Activated CD4-positive, alpha-beta memory T cell treated with anti-CD3 and anti-CD28 coated beads for 36 hours (primary cell): ENCODE measurements around the gene LSAMP. TPM values are rescaled to one million over a fixed set of nuclear protein-coding genes. Genes with fewer than 3 reads are reported as not detected.
"Not testable (repeated sequence)": the region's sequence is repeated elsewhere in the genome, so short reads cannot be mapped to it uniquely, and the experiment has no call there.

Experiments used
- CTCF ChIA-PET: fragments of 350-600 bp; sonication (Branson Sonifier 250); formaldehyde crosslinking; loops from one replicate; lab custom pipeline; 2021; ENCODE audit warnings: antibody characterized with exemption, inconsistent platforms; lab: Charles Lee
- POLR2A ChIA-PET: fragments of 350-600 bp; sonication (Branson Sonifier 250); formaldehyde crosslinking; loops from one replicate; lab custom pipeline; 2021; ENCODE audit warnings: antibody characterized with exemption; lab: Charles Lee
- DNase-seq: peaks from one replicate; pipeline ENCODE4 v3.0.0-alpha.2; 2020
- H3K27ac Mint-ChIP-seq: one replicate; pipeline ENCODE4 v1.8.0; 2021; ENCODE audit warnings: mixed read lengths
- H3K27me3 Mint-ChIP-seq: one replicate; pipeline ENCODE4 v1.8.0; 2021; ENCODE audit warnings: mixed read lengths
- H3K36me3 Mint-ChIP-seq: one replicate; pipeline ENCODE4 v1.8.0; 2021; ENCODE audit warnings: mixed read lengths
- H3K4me1 Mint-ChIP-seq: one replicate; pipeline ENCODE4 v1.8.0; 2021; ENCODE audit warnings: low read depth, mixed read lengths
- H3K4me3 Mint-ChIP-seq: one replicate; pipeline ENCODE4 v1.8.0; 2021; ENCODE audit warnings: mild to moderate bottlenecking, mixed read lengths
- H3K9me3 Mint-ChIP-seq: one replicate; pipeline ENCODE4 v1.8.0; 2021; ENCODE audit warnings: mixed read lengths
- intact Hi-C: fragments of 100-400 bp; cut with micrococcal nuclease; formaldehyde crosslinking; loops from one replicate; pipeline ENCODE4 v1.15.1; 2023
- total RNA-seq, 2 experiments: library from RNA; stranded (reverse); gene quantifications; one replicate each; pipeline ENCODE4 v1.2.3, GENCODE V29; 2021

LSAMP gene
- total RNA-seq, 2 experiments from 2014 or later: not detected

GRCh38 chr3:115789481-115789880 is 655.8 kb downstream of the LSAMP start:
- Mint-ChIP-seq H3K4me1 (peaks cover 41% of the 10 kb centered on the region), H3K27ac (no peak overlapping the region), H3K36me3 (no peaks in the 10 kb centered on the region), H3K9me3 (no peaks in the 10 kb centered on the region), H3K27me3 (no peaks in the 10 kb centered on the region), H3K4me3 (no peak overlapping the region)
- CTCF ChIA-PET: interaction anchor here (0.7 to 3.0 kb wide), 5 partner anchors 24 to 572 kb away, joined by 3 to 12 read pairs (median 4); no protein-coding TSS in a partner anchor
- POLR2A ChIA-PET: no interaction called here
- no peak for DNase-seq
- intact Hi-C loops: loop anchor here (10.0 kb wide), 2 partner anchors 275 to 575 kb away; no protein-coding TSS in a partner anchor

- intact Hi-C loops: loop anchor here (10.0 kb wide), 2 partner anchors 274 to 574 kb away; no protein-coding TSS in a partner anchor
- H3K9me3 Mint-ChIP-seq: no peaks in the 10 kb centered on the region
- H3K27me3 Mint-ChIP-seq: no peaks in the 10 kb centered on the region
- H3K27ac Mint-ChIP-seq: no peak overlapping the region
- no peak overlapping the region for H3K4me3 Mint-ChIP-seq
- no peaks in the 10 kb centered on the region for H3K36me3 Mint-ChIP-seq
- peaks cover 42% of the 10 kb centered on the region for H3K4me1 Mint-ChIP-seq
- ChIA-PET POLR2A (no interaction called here), CTCF (interaction anchor here (0.7 to 3.0 kb wide), 6 partner anchors 24 to 697 kb away, joined by 3 to 12 read pairs (median 4); no protein-coding TSS in a partner anchor)
- DNase-seq: no peak
Measured at GRCh38 chr3:115788921-115789470, 656.3 kb downstream of the LSAMP start.

GRCh38 chr3:115787818-115788217 is 657.5 kb downstream of the LSAMP start:
- intact Hi-C loops: loop anchor here (10.0 kb wide), 2 partner anchors 273 to 573 kb away; no protein-coding TSS in a partner anchor
- Mint-ChIP-seq H3K4me1 (peaks cover 37% of the 10 kb centered on the region), H3K27ac (no peak overlapping the region)

GRCh38 chr3:115785782-115786181 is 659.5 kb downstream of the LSAMP start:
- intact Hi-C loops: loop anchor here (2.0 to 10.0 kb wide), 4 partner anchors 93 to 693 kb away; no protein-coding TSS in a partner anchor
- ChIA-PET POLR2A (no interaction called here), CTCF (interaction anchor here (0.6 to 2.9 kb wide), 6 partner anchors 18 to 694 kb away, joined by 3 to 21 read pairs (median 16); no protein-coding TSS in a partner anchor)
- no peaks in the 10 kb centered on the region for H3K27me3 Mint-ChIP-seq
- H3K9me3 Mint-ChIP-seq: no peaks in the 10 kb centered on the region
- H3K27ac Mint-ChIP-seq: no peak overlapping the region
- no peak for DNase-seq
- no peak overlapping the region for H3K4me3 Mint-ChIP-seq
- H3K4me1 Mint-ChIP-seq: peaks cover 25% of the 10 kb centered on the region
- H3K36me3 Mint-ChIP-seq: no peaks in the 10 kb centered on the region

More at GRCh38 chr3:115787818-115788217, 657.5 kb downstream of the LSAMP start:
- Mint-ChIP-seq H3K4me3 (no peak overlapping the region), H3K36me3 (no peaks in the 10 kb centered on the region), H3K27me3 (no peaks in the 10 kb centered on the region), H3K9me3 (no peaks in the 10 kb centered on the region)
- ChIA-PET POLR2A (no interaction called here), CTCF (interaction anchor here (3.0 kb wide), 1 partner anchor 28 kb away, joined by 12 read pairs; no protein-coding TSS in a partner anchor)
- DNase-seq: no peak

- intact Hi-C loops: loop anchor here (1.0 to 10.0 kb wide), 9 partner anchors 29 to 1572 kb away; partner anchors contain the start of gene ZBTB20
- peak overlapping the region; percentile 94 for H3K27ac Mint-ChIP-seq
Measured at GRCh38 chr3:115784739-115785536, 660.3 kb downstream of the LSAMP start.

GRCh38 chr3:115783938-115784738 is 661.1 kb downstream of the LSAMP start:
- CTCF ChIA-PET: interaction anchor here (0.5 to 2.9 kb wide), 35 partner anchors 8 to 1400 kb away, joined by 3 to 21 read pairs (median 4); no protein-coding TSS in a partner anchor
- POLR2A ChIA-PET: interaction anchor here (0.8 to 1.4 kb wide), 4 partner anchors 8 to 638 kb away, joined by 3 to 4 read pairs (median 4); no protein-coding TSS in a partner anchor
- peaks cover 19% of the 10 kb centered on the region for H3K4me1 Mint-ChIP-seq
- no peaks in the 10 kb centered on the region for H3K9me3 Mint-ChIP-seq
- H3K27me3 Mint-ChIP-seq: no peaks in the 10 kb centered on the region
- no peaks in the 10 kb centered on the region for H3K36me3 Mint-ChIP-seq
- H3K4me3 Mint-ChIP-seq: peak overlapping the region; percentile 88
- DNase-seq: peak; percentile 92
- intact Hi-C loops: loop anchor here (1.0 to 10.0 kb wide), 9 partner anchors 30 to 1571 kb away; partner anchors contain the start of gene ZBTB20
- peak overlapping the region; percentile 94 for H3K27ac Mint-ChIP-seq

More at GRCh38 chr3:115784739-115785536, 660.3 kb downstream of the LSAMP start:
- Mint-ChIP-seq H3K9me3 (no peaks in the 10 kb centered on the region), H3K36me3 (no peaks in the 10 kb centered on the region), H3K4me3 (peak overlapping the region; percentile 88), H3K27me3 (no peaks in the 10 kb centered on the region), H3K4me1 (peaks cover 21% of the 10 kb centered on the region)
- DNase-seq: no peak
- POLR2A ChIA-PET: interaction anchor here (1.4 kb wide), 2 partner anchors 126 to 639 kb away, joined by 3 to 4 read pairs; no protein-coding TSS in a partner anchor
- CTCF ChIA-PET: interaction anchor here (0.6 to 2.9 kb wide), 28 partner anchors 8 to 996 kb away, joined by 3 to 21 read pairs (median 4); no protein-coding TSS in a partner anchor

GRCh38 chr3:115783426-115783825 is 661.9 kb downstream of the LSAMP start:
- H3K27ac Mint-ChIP-seq: not testable (repeated sequence)

GRCh38 chr3:115779011-115779410 is 666.3 kb downstream of the LSAMP start:
- Mint-ChIP-seq H3K36me3 (no peaks in the 10 kb centered on the region), H3K27me3 (no peaks in the 10 kb centered on the region), H3K27ac (no peak overlapping the region), H3K4me3 (no peak overlapping the region), H3K4me1 (peaks cover 2% of the 10 kb centered on the region), H3K9me3 (no peaks in the 10 kb centered on the region)
- POLR2A ChIA-PET: no interaction called here
- CTCF ChIA-PET: no interaction called here
- no peak for DNase-seq
- intact Hi-C loops: no loop called here

More at GRCh38 chr3:115783426-115783825, 661.9 kb downstream of the LSAMP start:
- intact Hi-C loops: loop anchor here (5.0 to 10.0 kb wide), 3 partner anchors 269 to 616 kb away; no protein-coding TSS in a partner anchor
- ChIA-PET CTCF (interaction anchor here (0.7 to 2.9 kb wide), 18 partner anchors 9 to 1400 kb away, joined by 3 to 21 read pairs (median 6); no protein-coding TSS in a partner anchor), POLR2A (interaction anchor here (0.8 to 1.4 kb wide), 3 partner anchors 9 to 125 kb away, joined by 3 to 4 read pairs (median 4); no protein-coding TSS in a partner anchor)
- not testable (repeated sequence) for H3K27me3 Mint-ChIP-seq, H3K9me3 Mint-ChIP-seq, DNase-seq, H3K36me3 Mint-ChIP-seq
- peak overlapping the region; percentile 28 for H3K4me3 Mint-ChIP-seq
- H3K4me1 Mint-ChIP-seq: peaks cover 13% of the 10 kb centered on the region

GRCh38 chr3:115772951-115773350 is 672.3 kb downstream of the LSAMP start:
- no peaks in the 10 kb centered on the region for H3K36me3 Mint-ChIP-seq
- no peak overlapping the region for H3K27ac Mint-ChIP-seq
- ChIA-PET CTCF (interaction anchor here (0.8 kb wide), 1 partner anchor 11 kb away, joined by 3 read pairs; no protein-coding TSS in a partner anchor), POLR2A (no interaction called here)
- H3K4me3 Mint-ChIP-seq: no peak overlapping the region
- intact Hi-C loops: no loop called here
- H3K9me3 Mint-ChIP-seq: no peaks in the 10 kb centered on the region
- H3K27me3 Mint-ChIP-seq: peaks cover 2% of the 10 kb centered on the region
- DNase-seq: no peak
- no peaks in the 10 kb centered on the region for H3K4me1 Mint-ChIP-seq

- ChIA-PET POLR2A (no interaction called here), CTCF (no interaction called here)
- H3K36me3 Mint-ChIP-seq: no peaks in the 10 kb centered on the region
- DNase-seq: no peak
- H3K4me1 Mint-ChIP-seq: no peaks in the 10 kb centered on the region
- H3K27ac Mint-ChIP-seq: no peak overlapping the region
- H3K27me3 Mint-ChIP-seq: peaks cover 3% of the 10 kb centered on the region
- intact Hi-C loops: no loop called here
- H3K9me3 Mint-ChIP-seq: no peaks in the 10 kb centered on the region
- no peak overlapping the region for H3K4me3 Mint-ChIP-seq
Measured at GRCh38 chr3:115768661-115769060, 676.6 kb downstream of the LSAMP start.
